ENCODE results near the gene ST3GAL4.

The ST3GAL4 gene

GRCh38 chr11:126413426-126413825 is 57.9 kb downstream of the ST3GAL4 start:
- ChIA-PET POLR2A (ENCODE audit: low non-redundant PET) (no interaction called here), CTCF (no interaction called here)
- peak overlapping the region; percentile 90 for H3K27ac ChIP-seq
- no peak for DNase-seq (ENCODE audit: low spot score)
- TF ChIP-seq, protein P1, sequence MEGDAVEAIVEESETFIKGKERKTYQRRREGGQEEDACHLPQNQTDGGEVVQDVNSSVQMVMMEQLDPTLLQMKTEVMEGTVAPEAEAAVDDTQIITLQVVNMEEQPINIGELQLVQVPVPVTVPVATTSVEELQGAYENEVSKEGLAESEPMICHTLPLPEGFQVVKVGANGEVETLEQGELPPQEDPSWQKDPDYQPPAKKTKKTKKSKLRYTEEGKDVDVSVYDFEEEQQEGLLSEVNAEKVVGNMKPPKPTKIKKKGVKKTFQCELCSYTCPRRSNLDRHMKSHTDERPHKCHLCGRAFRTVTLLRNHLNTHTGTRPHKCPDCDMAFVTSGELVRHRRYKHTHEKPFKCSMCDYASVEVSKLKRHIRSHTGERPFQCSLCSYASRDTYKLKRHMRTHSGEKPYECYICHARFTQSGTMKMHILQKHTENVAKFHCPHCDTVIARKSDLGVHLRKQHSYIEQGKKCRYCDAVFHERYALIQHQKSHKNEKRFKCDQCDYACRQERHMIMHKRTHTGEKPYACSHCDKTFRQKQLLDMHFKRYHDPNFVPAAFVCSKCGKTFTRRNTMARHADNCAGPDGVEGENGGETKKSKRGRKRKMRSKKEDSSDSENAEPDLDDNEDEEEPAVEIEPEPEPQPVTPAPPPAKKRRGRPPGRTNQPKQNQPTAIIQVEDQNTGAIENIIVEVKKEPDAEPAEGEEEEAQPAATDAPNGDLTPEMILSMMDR (conservative IDR thresholded peaks at IDR 0.05; ENCODE audit: low read depth) = no peak

DNA sequence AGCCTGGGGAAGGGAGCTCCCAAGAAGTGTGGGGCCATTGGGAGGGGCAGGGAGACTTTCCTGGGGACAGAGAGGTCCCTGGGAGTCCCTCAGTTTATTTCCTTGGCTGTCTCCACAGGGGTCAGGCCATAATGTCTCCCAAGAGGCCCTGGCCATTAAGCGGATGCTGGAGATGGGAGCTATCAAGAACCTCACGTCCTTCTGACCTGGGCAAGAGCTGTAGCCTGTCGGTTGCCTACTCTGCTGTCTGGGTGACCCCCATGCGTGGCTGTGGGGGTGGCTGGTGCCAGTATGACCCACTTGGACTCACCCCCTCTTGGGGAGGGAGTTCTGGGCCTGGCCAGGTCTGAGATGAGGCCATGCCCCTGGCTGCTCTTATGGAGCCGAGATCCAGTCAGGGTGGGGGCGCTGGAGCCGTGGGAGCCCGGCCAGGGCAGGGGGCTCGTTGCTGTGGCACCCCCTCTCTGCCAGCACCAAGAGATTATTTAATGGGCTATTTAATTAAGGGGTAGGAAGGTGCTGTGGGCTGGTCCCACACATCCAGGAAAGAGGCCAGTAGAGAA is 58.4 kb downstream of the ST3GAL4 start:
- H3K27ac ChIP-seq = peak overlapping the region; percentile 90
- CTCF ChIA-PET = no interaction called here
- POLR2A ChIA-PET (ENCODE audit: low non-redundant PET) = no interaction called here
- TF ChIP-seq, protein P1 (conservative IDR thresholded peaks at IDR 0.05; ENCODE audit: low read depth) = no peak
- DNase-seq (ENCODE audit: low spot score) = no peak

DNA sequence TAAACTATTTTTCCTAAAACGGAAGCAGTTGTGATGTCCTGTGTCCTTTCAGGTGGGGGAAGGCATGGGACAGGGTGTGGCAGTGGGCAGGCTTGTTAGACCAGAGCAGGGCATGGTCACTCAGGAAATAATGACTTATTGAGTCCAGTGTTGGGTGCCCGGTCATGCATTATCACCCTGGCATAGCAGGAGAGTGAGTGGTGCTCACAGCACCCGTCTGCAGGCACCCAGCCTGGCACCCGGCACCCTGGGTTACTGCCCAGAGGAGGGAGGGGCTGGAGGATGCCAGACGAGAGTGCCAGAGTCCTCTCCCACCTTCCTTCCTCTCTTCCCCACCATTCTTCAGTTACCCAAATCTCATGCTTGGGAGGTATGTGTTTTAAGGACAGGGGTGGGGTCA is 59.1 kb downstream of the ST3GAL4 start:
- TF ChIP-seq, protein P1 (conservative IDR thresholded peaks at IDR 0.05; ENCODE audit: low read depth) = no peak
- peak overlapping the region; percentile 90 for H3K27ac ChIP-seq
- no peak for DNase-seq (ENCODE audit: low spot score)
- POLR2A ChIA-PET (ENCODE audit: low non-redundant PET) = no interaction called here
- CTCF ChIA-PET = no interaction called here

DNA sequence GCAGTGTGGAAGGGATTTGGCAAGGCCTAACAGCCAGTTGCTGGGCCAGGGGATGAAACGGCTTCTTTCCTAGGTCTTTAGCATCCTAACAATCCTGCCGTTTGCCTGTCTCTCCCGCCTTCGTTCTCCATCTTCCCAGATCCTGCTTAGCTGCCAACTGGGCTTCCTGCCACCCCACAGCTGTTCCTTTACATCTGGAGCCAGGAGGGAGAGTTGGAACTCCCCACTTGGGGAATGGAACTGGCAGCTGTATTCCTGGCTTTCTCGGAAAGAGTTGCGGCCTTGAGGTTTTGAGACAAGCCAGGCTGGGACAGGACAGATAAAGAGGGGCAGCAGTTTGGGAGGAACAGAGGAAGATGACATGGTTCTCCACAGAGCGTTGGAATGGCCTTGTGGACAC is 59.6 kb downstream of the ST3GAL4 start:
- TF ChIP-seq, protein P1 (conservative IDR thresholded peaks at IDR 0.05; ENCODE audit: low read depth) = no peak
- ChIA-PET CTCF (no interaction called here), POLR2A (ENCODE audit: low non-redundant PET) (interaction anchor here (0.6 kb wide), 1 partner anchor 60 kb away, joined by 3 read pairs; the partner anchor contains the start of gene ST3GAL4)
- DNase-seq (ENCODE audit: low spot score) = no peak
- peak overlapping the region; percentile 90 for H3K27ac ChIP-seq

- H3K27ac ChIP-seq = peak overlapping the region; percentile 90
- CTCF ChIA-PET = no interaction called here
- TF ChIP-seq, protein P1 (conservative IDR thresholded peaks at IDR 0.05; ENCODE audit: low read depth) = no peak
- POLR2A ChIA-PET (ENCODE audit: low non-redundant PET) = interaction anchor here (0.6 kb wide), 1 partner anchor 60 kb away, joined by 3 read pairs; the partner anchor contains the start of gene ST3GAL4
- DNase-seq (ENCODE audit: low spot score) = no peak
Measured at GRCh38 chr11:126415669-126416420, 60.4 kb downstream of the ST3GAL4 start.

- DNase-seq (ENCODE audit: low spot score) = peak; percentile 83
- H3K27ac ChIP-seq = peak overlapping the region; percentile 90
- TF ChIP-seq, protein P1 (conservative IDR thresholded peaks at IDR 0.05; ENCODE audit: low read depth) = no peak
- ChIA-PET POLR2A (ENCODE audit: low non-redundant PET) (no interaction called here), CTCF (interaction anchor here (1.2 kb wide), 1 partner anchor 107 kb away, joined by 5 read pairs; no protein-coding TSS in a partner anchor)
Measured at GRCh38 chr11:126416542-126417090, 61.1 kb downstream of the ST3GAL4 start.

Data from RWPE1 (cell line).